ENCODE data around the gene STXBP2. TPM values are rescaled to one million over a fixed set of nuclear protein-coding genes. Genes with fewer than 3 reads are reported as not detected.

Gene STXBP2
- total RNA-seq, 1 donor: 89.7 TPM

DNA sequence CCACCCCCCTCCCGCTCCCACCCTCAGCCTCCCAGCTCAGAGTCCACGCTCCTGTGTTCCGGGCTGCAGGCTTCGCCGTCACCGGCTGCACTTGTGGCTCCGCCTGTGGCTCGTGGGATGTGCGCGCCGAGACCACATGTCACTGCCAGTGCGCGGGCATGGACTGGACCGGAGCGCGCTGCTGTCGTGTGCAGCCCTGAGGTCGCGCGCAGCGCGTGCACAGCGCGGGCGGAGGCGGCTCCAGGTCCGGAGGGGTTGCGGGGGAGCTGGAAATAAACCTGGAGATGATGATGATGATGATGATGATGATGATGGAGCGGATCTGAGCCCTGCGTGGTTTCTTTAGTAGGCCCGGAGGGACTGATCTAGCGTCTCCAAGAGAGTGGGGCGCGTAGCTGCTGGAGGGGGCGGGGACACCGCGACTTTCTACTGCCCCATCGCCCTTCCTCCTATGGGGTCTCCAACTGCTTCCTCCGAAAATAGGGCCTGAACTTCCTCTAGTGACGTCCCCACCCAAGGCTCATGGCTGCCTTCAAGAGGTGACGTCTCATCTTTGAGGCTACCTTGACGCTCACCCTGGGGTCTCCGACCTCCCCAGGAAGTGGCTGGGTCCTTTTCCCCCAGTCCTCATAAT, 33.4 kb downstream of the STXBP2 start:
- H3K9me3 ChIP-seq (ENCODE audit: low read depth, low read length): no peaks in the 10 kb centered on the region
- peak overlapping the region; percentile 20 for H3K4me3 ChIP-seq (ENCODE audit: low read length)
- H3K4me1 ChIP-seq (ENCODE audit: insufficient read depth, low read length): peaks cover 48% of the 10 kb centered on the region
- H3K27me3 ChIP-seq (ENCODE audit: insufficient read depth, low read length): no peaks in the 10 kb centered on the region

DNA sequence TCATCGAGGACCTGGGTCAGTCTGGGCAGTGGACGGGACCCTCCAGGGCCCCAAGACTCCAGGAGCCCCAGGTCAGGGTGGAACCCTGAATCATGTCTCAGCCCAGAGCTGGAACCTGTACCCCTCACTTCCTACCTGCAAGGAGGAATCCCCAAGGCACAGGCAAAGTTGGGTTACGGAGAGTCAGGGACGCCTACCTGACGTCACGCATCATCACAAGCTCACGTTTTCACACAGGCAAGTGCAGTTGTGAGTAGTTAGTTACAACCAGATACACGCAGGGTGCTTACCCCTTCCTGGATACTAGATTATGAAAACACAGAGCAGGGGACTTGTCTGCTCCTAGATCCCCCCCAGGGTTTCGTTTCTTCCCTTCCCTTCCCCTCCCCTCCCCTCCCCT, 33.9 kb downstream of the STXBP2 start:
- no peak overlapping the region for H3K4me3 ChIP-seq (ENCODE audit: low read length)
- H3K4me1 ChIP-seq (ENCODE audit: insufficient read depth, low read length): peaks cover 53% of the 10 kb centered on the region
- H3K27me3 ChIP-seq (ENCODE audit: insufficient read depth, low read length): no peaks in the 10 kb centered on the region
- no peaks in the 10 kb centered on the region for H3K9me3 ChIP-seq (ENCODE audit: low read depth, low read length)

DNA sequence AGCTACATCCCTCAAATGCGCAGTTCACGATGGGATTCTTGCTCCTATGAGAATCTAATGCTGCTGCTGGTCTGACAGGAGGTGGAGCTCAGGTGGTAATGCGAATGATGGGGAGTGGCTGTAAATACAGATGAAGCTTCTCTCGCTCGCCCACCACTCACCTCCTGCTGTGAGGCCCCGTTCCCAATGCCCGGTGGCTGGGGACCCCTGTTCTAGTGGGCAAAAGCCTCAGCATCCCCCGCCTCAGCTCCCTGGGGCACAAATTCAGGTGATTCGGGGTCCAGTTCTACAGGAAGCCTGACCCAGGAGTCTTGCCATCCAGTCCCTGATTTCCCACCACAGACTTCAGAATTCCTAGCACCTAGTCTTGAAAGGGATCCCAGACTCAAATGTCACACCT, 35.6 kb downstream of the STXBP2 start:
- Histone ChIP-seq H3K27me3 (ENCODE audit: insufficient read depth, low read length) (no peaks in the 10 kb centered on the region), H3K9me3 (ENCODE audit: low read depth, low read length) (no peaks in the 10 kb centered on the region), H3K4me3 (ENCODE audit: low read length) (no peak overlapping the region), H3K4me1 (ENCODE audit: insufficient read depth, low read length) (peaks cover 71% of the 10 kb centered on the region)

DNA sequence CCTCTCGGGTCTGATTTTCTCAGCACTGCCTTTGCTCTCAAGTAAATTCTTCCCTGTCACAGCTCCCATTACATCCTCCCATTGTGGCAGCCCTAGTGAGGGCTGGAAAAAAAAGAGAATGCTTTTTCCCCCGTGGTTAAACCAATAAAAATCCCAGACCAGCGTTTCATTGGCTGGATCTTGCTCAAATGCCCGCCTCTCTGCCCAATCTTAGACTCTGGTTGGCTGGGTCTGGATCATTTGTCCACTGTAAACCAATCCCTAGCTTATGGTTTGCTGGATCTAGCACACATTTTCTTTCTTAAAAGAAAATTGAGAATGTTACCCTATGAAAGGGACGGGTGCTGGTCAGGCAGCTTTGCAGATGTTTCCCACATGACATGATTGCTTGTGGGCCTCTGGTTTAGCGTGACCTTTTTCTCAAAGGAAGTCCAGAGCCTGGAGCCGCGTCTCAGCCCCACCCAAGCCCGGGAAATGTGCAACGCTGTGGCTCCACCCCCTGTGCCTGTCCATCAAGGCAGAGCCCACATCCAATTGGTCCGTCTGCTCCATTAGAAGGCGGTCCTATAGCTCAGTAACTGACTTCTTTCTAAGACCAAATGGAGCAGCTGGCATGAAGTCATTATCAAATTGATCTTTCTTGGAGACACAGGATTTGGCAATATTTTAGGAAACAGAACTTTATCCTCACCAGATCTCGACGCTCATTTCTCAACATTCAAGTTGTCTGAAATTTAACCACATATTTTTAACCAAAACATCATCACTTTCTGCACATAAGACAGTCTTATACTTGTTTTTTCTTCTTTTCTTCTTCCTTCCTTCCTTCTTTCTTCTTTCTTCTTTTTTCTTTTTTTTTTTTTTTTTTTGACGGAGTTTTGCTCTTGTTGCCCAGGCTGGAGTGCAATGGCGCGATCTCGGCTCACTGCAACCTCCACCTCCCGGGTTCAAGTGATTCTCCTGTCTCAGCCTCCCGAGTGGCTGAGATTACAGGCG, 37.4 kb downstream of the STXBP2 start:
- no peak overlapping the region for H3K4me3 ChIP-seq (ENCODE audit: low read length)
- no peaks in the 10 kb centered on the region for H3K9me3 ChIP-seq (ENCODE audit: low read depth, low read length)
- H3K4me1 ChIP-seq (ENCODE audit: insufficient read depth, low read length): peaks cover 76% of the 10 kb centered on the region
- no peaks in the 10 kb centered on the region for H3K27me3 ChIP-seq (ENCODE audit: insufficient read depth, low read length)

DNA sequence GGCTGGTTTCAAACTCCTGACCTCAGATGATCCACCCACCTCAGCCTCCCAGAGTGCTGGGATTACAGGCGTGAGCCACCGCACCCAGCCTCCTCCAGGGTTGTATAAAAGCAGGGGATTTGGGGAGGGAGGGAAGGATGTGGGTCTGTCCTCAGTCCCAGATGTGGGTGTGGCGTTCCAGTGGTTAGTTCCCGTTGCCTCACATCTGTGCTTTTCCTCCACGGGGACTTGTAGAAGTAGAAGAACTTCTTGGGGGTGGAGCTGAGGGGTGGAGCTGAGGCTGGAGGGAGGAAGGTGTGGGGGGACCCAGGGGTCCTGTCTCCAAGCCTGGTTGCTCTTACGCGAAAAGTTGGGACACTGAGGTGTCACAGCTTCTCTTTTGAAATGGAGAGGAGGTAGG, 39.5 kb downstream of the STXBP2 start:
- H3K4me1 ChIP-seq (ENCODE audit: insufficient read depth, low read length): peaks cover 77% of the 10 kb centered on the region

DNA sequence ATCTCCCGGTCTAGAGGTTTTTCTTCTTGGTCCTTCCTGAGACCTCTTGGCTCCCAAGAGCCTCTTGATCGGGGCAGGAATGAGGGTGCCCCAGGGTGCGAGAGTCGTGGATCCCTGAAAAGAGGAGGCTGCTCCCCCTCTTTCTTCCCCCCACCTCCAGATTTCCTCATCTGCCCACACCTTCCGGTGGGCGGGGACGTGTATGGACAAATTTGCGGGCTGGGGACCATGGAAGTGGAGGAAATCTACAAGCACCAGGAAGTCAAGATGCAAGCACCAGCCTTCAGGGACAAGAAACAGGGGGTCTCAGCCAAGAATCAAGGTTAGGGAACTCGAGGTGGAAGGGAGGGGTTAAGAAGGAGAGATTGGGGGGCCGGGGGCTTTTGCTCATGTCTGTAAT, 39.9 kb downstream of the STXBP2 start, which contains the start of gene MCEMP1:
Gene MCEMP1, plus strand, starts transcription at position 237 of the 400 bp plus-strand sequence. Its CDS starts 31 bp downstream, at position 268.
- Histone ChIP-seq H3K9me3 (ENCODE audit: low read depth, low read length) (no peaks in the 10 kb centered on the region), H3K27me3 (ENCODE audit: insufficient read depth, low read length) (no peaks in the 10 kb centered on the region), H3K4me3 (ENCODE audit: low read length) (peak within 1 kb of the TSS; percentile 33), H3K4me1 (ENCODE audit: insufficient read depth, low read length) (peaks cover 81% of the 10 kb centered on the region)

More for the DNA sequence above, 39.5 kb downstream of the STXBP2 start:
- no peaks in the 10 kb centered on the region for H3K27me3 ChIP-seq (ENCODE audit: insufficient read depth, low read length)
- no peaks in the 10 kb centered on the region for H3K9me3 ChIP-seq (ENCODE audit: low read depth, low read length)
- H3K4me3 ChIP-seq (ENCODE audit: low read length): peak overlapping the region; percentile 33

DNA sequence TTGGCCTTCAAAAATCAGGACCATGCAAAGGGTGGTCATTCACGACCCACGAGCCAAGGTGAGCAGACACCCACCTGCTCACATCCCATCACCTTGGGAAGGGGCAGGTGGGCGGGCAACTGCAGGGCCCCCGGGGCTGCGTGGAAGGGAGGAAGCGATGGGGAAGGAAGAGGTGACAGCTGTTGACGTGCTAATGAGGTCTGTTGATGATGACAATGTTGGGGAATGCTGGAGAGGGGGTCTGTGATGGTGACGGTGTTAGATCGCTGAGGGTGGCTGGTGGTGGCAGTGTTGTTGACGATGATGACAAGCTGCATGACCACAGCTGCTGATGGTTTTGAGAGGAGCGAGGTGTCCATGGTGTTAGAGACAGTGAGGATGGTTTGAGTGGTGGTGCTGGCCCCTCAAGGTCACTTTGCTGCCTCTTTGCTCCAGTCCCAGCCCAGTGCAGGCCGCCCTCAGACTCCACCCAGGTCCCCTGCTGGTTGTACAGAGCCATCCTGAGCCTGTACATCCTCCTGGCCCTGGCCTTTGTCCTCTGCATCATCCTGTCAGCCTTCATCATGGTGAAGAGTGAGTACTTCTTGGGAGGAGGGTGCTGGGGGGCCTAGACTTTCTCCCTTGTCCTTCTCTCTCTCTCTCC, 40.9 kb downstream of the STXBP2 start:
- Histone ChIP-seq H3K9me3 (ENCODE audit: low read depth, low read length) (no peaks in the 10 kb centered on the region), H3K27me3 (ENCODE audit: insufficient read depth, low read length) (no peaks in the 10 kb centered on the region), H3K4me1 (ENCODE audit: insufficient read depth, low read length) (peaks cover 90% of the 10 kb centered on the region), H3K4me3 (ENCODE audit: low read length) (peak overlapping the region; percentile 33)

DNA sequence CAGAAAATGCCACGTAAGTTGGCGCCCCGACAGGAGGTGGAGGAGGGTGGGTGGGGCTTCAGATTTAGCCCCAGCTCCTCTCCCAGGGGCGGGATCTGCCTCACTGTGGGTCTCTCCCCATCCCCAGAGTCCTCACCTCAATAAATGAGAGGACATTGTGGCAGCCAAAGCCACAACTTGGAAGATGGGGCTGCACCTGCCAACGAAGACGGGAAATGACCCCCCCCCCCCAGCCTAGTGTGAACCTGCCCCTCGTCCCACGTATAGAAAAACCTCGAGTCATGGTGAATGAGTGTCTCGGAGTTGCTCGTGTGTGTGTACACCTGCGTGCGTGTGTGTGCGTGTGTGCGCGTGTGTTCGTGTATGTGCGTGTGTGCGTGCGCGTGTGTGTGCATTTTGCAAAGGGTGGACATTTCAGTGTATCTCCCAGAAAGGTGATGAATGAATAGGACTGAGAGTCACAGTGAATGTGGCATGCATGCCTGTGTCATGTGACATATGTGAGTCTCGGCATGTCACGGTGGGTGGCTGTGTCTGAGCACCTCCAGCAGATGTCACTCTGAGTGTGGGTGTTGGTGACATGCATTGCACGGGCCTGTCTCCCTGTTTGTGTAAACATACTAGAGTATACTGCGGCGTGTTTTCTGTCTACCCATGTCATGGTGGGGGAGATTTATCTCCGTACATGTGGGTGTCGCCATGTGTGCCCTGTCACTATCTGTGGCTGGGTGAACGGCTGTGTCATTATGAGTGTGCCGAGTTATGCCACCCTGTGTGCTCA, 42.3 kb downstream of the STXBP2 start:
- Histone ChIP-seq H3K4me1 (ENCODE audit: insufficient read depth, low read length) (peaks cover 82% of the 10 kb centered on the region), H3K4me3 (ENCODE audit: low read length) (no peak overlapping the region), H3K9me3 (ENCODE audit: low read depth, low read length) (no peaks in the 10 kb centered on the region), H3K27me3 (ENCODE audit: insufficient read depth, low read length) (no peaks in the 10 kb centered on the region)

DNA sequence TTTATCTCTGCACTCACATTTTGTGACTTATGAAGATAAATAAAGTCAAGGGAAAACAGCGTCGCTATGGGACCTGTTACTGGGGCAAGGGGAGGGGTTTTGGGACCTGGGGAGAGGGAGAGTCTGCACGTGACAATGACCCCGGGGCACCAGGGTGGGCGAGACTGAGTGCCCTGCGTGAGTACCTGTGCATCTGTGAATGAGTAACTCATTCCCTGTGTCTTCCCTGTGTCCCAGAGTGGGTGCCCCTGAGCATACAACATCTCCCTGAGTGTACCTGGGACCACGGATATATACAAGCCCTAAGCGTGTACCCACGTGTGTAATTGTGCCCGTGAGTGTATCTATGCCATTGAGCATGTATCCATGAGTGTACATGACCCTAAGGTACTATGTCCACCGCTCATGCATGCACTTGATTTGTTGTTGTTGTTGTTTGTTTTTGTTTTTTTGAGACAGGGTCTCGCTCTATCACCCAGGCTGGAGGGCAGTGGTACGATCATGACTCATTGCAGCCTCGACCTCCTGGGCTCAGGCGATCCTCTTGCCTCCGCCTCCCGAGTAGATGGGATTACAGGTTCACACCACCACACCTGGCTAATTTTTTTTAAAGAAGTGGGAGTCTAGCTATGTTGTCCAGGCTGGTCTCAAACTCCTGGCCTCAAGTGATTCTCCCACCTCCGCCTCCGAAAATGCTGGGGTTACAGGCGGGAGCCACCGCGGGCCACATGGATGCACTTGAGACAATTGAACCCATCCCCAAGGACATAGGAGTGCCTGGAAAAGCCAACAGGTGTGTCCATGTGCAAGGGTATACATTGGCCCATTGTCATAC, 43.1 kb downstream of the STXBP2 start:
- Histone ChIP-seq H3K4me1 (ENCODE audit: insufficient read depth, low read length) (peaks cover 74% of the 10 kb centered on the region), H3K4me3 (ENCODE audit: low read length) (peak overlapping the region; percentile 95), H3K27me3 (ENCODE audit: insufficient read depth, low read length) (no peaks in the 10 kb centered on the region)

DNA sequence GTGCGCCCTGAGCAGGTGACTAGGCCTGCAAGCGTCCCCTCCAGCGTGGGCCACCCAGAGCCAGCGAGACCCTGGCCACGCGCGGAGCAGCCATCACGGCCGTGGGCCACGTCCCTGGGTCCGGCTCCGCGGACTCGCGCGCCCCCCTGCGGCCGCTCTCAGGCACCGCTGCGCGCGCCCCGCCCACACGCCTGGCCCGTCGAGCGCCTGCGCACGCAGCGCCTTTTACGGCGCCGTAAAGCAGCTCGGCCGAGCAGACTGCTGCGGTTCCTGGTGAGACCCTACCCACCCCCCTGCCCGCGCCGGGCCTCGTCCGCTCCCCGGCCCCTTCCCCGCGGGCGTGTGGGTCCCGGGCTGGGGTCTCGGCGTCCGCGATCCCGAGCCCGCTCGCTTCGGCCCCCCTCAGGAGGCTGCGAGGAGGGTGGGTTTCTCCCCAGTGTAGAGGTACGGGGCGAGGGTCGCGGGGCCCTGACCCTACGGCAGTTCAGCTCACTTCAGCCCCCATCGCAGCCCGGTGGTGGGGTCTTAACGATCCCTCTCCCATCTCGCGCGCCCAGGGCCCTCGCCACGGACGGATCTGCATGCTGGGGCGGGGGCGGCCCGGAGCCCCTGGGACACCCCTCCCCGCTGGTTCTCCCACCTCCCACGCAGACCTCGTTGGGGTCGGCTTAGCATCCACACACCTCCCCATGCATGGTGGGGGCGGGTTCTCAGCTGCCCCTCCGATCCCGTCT, 43.9 kb downstream of the STXBP2 start, which contains the start of gene TRAPPC5:
Gene TRAPPC5, plus strand, starts transcription at position 228 of the 734 bp plus-strand sequence. CDS start 1,421 bp downstream, outside the sequence.
- Histone ChIP-seq H3K27me3 (ENCODE audit: insufficient read depth, low read length) (no peaks in the 10 kb centered on the region), H3K9me3 (ENCODE audit: low read depth, low read length) (no peaks in the 10 kb centered on the region), H3K4me1 (ENCODE audit: insufficient read depth, low read length) (peaks cover 66% of the 10 kb centered on the region), H3K4me3 (ENCODE audit: low read length) (peak within 1 kb of the TSS; percentile 95)

More for the DNA sequence above, 43.1 kb downstream of the STXBP2 start:
- no peaks in the 10 kb centered on the region for H3K9me3 ChIP-seq (ENCODE audit: low read depth, low read length)

DNA sequence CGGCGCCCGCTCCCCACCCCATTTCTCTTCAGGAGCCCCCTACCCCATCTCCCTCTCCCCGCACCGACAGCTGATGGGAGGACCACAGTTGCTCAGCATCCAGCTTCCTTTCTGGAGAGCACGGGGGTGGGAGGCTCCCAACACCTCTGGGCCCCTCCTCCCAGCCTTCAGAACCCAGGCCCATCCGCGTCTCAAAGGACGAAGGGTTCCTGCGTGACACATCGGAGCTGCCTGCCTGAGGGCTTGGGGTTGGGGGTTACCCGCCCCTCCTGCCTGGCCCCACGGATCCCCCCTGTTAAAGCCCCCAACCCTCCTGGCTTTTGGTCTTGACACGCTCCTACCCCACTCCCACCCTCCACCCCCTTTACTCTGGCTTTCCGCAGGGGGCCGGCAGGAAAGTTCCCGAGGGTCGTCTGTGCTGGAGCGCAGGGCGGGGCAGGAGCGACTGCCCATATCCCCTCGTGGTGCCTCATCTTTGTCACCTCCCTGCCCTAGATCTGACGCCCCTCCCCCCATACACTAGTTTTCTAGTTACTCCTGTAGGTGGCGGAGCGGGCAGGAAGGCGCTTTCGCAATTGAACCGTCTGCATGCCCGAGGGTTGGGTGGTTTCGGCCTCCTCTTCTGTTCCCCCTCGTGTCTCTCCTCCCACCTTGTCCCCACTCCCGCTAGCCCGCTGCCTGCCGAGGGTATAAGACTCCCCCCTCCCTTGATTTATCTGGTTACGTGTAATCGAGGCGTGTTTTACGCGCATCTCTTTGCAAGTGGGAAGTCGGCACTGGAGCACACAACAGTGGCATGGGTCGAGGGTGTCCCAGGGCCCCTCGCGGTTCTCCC, 44.6 kb downstream of the STXBP2 start:
- no peaks in the 10 kb centered on the region for H3K27me3 ChIP-seq (ENCODE audit: insufficient read depth, low read length)
- no peaks in the 10 kb centered on the region for H3K9me3 ChIP-seq (ENCODE audit: low read depth, low read length)
- H3K4me3 ChIP-seq (ENCODE audit: low read length): peak overlapping the region; percentile 95
- peaks cover 58% of the 10 kb centered on the region for H3K4me1 ChIP-seq (ENCODE audit: insufficient read depth, low read length)

DNA sequence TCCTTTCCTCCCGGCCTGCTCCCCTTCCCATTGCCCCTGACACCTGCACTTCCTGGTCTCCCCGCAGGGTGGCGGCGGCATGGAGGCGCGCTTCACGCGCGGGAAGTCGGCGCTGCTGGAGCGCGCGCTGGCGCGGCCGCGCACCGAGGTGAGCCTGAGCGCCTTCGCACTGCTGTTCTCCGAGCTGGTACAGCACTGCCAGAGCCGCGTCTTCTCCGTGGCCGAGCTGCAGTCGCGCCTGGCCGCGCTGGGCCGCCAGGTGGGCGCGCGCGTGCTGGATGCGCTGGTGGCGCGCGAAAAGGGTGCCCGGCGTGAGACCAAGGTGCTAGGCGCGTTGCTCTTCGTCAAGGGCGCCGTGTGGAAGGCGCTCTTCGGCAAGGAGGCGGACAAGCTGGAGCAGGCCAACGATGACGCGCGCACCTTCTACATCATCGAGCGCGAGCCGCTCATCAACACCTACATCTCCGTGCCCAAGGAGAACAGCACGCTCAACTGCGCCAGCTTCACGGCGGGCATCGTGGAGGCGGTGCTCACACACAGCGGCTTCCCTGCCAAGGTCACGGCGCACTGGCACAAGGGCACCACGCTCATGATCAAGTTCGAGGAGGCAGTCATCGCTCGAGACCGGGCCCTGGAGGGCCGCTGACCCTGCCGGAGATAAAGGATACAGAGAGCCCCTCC, 45.4 kb downstream of the STXBP2 start:
- no peaks in the 10 kb centered on the region for H3K27me3 ChIP-seq (ENCODE audit: insufficient read depth, low read length)
- peaks cover 50% of the 10 kb centered on the region for H3K4me1 ChIP-seq (ENCODE audit: insufficient read depth, low read length)
- H3K4me3 ChIP-seq (ENCODE audit: low read length): peak overlapping the region; percentile 95
- no peaks in the 10 kb centered on the region for H3K9me3 ChIP-seq (ENCODE audit: low read depth, low read length)
